MM.1S (cell line): ENCODE measurements around the gene MYO16.
A peak's percentile ranks its signal among the peaks of the same experiment; 100 is the strongest.

Experiments
- DNase-seq: peaks from one replicate; pipeline ENCODE4 v3.0.0-alpha.2; 2015
- H2AFZ ChIP-seq: fragments of 300-600 bp; sonication (generic); 2 replicates; pipeline ENCODE4 v1.6.0; 2016; ENCODE audit warnings: antibody characterized with exemption, low read length
- H3F3A ChIP-seq: fragments of 300-600 bp; sonication (generic); 2 replicates; pipeline ENCODE4 v1.6.1; 2016; ENCODE audit warnings: mild to moderate bottlenecking, antibody characterized with exemption, low read length, moderate library complexity, mixed read lengths; ENCODE audit not compliant: insufficient read depth
- H3K27ac ChIP-seq: fragments of 300-600 bp; sonication (generic); 2 replicates; pipeline ENCODE4 v1.5.1; 2016; ENCODE audit warnings: mild to moderate bottlenecking, low read length
- H3K27me3 ChIP-seq: fragments of 300-600 bp; sonication (generic); replicated peaks from 2 replicates; pipeline ENCODE4 v1.6.0; 2016; ENCODE audit warnings: low read length; ENCODE audit not compliant: insufficient read depth
- H3K36me3 ChIP-seq: fragments of 300-600 bp; sonication (generic); replicated peaks from 2 replicates; pipeline ENCODE4 v1.6.1; 2016; ENCODE audit warnings: mild to moderate bottlenecking, low read length, mixed read lengths; ENCODE audit not compliant: insufficient read depth
- H3K4me1 ChIP-seq: fragments of 300-600 bp; sonication (generic); 2 replicates; pipeline ENCODE4 v1.6.1; 2016; ENCODE audit warnings: low read length, mixed read lengths
- H3K4me2 ChIP-seq: fragments of 300-600 bp; sonication (generic); 2 replicates; pipeline ENCODE4 v1.6.0; 2016; ENCODE audit warnings: low read depth, low read length
- H3K4me3 ChIP-seq: fragments of 300-600 bp; sonication (generic); 2 replicates; pipeline ENCODE4 v1.5.1; 2016; ENCODE audit warnings: low read length, mixed read lengths
- H3K79me2 ChIP-seq: fragments of 300-600 bp; sonication (generic); 2 replicates; pipeline ENCODE4 v1.6.1; 2016; ENCODE audit warnings: mixed run types, low read length, mixed read lengths
- H3K9ac ChIP-seq: fragments of 300-600 bp; sonication (generic); 2 replicates; pipeline ENCODE4 v1.6.1; 2016; ENCODE audit warnings: low read length, mixed read lengths
- H3K9me2 ChIP-seq: fragments of 300-600 bp; sonication (generic); replicated peaks from 2 replicates; pipeline ENCODE4 v1.6.1; 2016; ENCODE audit warnings: mild to moderate bottlenecking, low read length, mixed read lengths; ENCODE audit not compliant: insufficient read depth
- H3K9me3 ChIP-seq: fragments of 300-600 bp; sonication (generic); replicated peaks from 2 replicates; pipeline ENCODE4 v1.6.1; 2016; ENCODE audit warnings: mild to moderate bottlenecking, low read length, mixed read lengths; ENCODE audit not compliant: insufficient read depth
- H4K20me1 ChIP-seq: fragments of 300-600 bp; sonication (generic); 2 replicates; pipeline ENCODE4 v1.6.1; 2016; ENCODE audit warnings: mild to moderate bottlenecking, low read length, moderate library complexity, mixed read lengths; ENCODE audit not compliant: insufficient read depth
- EZH2 ChIP-seq: fragments of 300-600 bp; sonication (generic); optimal IDR thresholded peaks from 2 replicates; pipeline ENCODE3; 2017; ENCODE audit warnings: low read depth, mild to moderate bottlenecking, antibody characterized with exemption, low read length, mixed read lengths
- EZH2phosphoT487 ChIP-seq: fragments of 300-600 bp; sonication (generic); IDR thresholded peaks from 2 replicates; pipeline ENCODE4 v1.6.1; 2018; ENCODE audit warnings: antibody characterized with exemption, low read length
- TF ChIP-seq, protein P1 (sequence below): fragments of 300-600 bp; sonication (generic); IDR thresholded peaks from 2 replicates; pipeline ENCODE4 v1.5.1; 2016; ENCODE audit warnings: antibody characterized with exemption, low read length, mixed read lengths

MYO16 gene

DNA sequence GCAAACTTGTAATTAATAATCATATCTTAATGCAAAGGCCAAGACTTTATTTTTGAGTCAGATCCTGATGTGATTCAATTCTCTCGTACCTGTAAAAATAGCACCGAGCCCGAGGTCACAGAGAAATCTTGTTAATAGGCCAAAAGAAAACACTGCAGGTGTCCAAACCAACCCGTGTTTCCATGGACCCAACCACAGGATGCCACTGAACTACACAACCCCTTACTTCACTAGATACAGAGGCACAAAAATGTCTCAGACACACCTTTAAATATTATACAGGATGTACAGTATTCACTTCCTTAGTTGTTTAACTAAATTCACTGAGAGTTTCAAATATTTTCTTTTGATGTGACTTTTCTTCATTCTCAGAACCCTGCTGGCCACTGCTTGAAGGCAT, 530.9 kb downstream of the MYO16 start:
- no peaks in the 10 kb centered on the region for H4K20me1 ChIP-seq
- H3F3A ChIP-seq = peaks cover 18% of the 10 kb centered on the region
- H3K4me2 ChIP-seq = no peak overlapping the region
- no peaks in the 10 kb centered on the region for H3K9me2 ChIP-seq
- TF ChIP-seq, protein P1, sequence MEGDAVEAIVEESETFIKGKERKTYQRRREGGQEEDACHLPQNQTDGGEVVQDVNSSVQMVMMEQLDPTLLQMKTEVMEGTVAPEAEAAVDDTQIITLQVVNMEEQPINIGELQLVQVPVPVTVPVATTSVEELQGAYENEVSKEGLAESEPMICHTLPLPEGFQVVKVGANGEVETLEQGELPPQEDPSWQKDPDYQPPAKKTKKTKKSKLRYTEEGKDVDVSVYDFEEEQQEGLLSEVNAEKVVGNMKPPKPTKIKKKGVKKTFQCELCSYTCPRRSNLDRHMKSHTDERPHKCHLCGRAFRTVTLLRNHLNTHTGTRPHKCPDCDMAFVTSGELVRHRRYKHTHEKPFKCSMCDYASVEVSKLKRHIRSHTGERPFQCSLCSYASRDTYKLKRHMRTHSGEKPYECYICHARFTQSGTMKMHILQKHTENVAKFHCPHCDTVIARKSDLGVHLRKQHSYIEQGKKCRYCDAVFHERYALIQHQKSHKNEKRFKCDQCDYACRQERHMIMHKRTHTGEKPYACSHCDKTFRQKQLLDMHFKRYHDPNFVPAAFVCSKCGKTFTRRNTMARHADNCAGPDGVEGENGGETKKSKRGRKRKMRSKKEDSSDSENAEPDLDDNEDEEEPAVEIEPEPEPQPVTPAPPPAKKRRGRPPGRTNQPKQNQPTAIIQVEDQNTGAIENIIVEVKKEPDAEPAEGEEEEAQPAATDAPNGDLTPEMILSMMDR = no peak
- TF ChIP-seq EZH2 (no peak), EZH2phosphoT487 (no peak)
- H3K9me3 ChIP-seq = no peaks in the 10 kb centered on the region
- peaks cover 29% of the 10 kb centered on the region for H3K4me1 ChIP-seq
- no peak overlapping the region for H3K4me3 ChIP-seq
- H3K27ac ChIP-seq = no peak overlapping the region
- DNase-seq = no peak
- H3K27me3 ChIP-seq = peaks cover 26% of the 10 kb centered on the region; the same call in 1 of the 2 replicates
- H2AFZ ChIP-seq = no peak overlapping the region
- H3K36me3 ChIP-seq = no peaks in the 10 kb centered on the region
- H3K9ac ChIP-seq = no peak overlapping the region
- no peaks in the 10 kb centered on the region for H3K79me2 ChIP-seq

DNA sequence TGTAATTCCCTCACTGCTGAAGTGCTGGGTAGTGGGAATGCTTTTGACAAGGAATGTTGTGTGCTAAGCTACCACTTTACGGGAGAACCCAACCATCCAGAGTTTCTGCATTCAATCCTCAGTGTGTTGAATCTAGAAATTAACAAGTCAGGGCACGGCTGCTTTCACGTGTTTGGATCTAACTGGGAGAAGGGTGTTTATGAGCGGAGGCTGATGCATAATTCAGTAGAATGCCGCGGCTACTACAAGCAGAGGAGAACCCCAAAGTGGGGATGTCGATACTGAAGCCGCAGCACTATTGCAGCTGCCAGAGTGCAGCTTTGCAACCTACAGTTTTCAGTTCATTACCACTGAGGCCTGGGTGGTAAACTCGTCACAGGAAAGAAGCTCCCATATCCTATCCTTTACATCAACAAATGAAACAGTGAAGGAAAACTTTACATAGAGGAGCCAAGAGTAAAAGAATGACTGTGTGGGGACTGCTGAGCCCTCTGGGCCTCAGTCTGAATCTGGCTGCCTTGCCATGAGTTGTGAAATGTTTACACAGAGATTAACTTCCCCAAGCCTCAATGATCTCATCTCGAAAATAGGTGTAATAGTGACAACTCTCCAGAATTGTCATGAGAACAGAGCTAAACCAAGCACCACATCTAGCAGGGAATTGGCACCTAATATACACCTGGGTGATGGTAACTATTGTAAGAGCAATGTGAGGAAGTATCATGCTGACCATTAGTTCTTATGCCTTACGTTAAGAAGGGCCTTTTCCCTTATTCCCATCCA, 531.7 kb downstream of the MYO16 start:
- no peaks in the 10 kb centered on the region for H3K9me2 ChIP-seq

DNA sequence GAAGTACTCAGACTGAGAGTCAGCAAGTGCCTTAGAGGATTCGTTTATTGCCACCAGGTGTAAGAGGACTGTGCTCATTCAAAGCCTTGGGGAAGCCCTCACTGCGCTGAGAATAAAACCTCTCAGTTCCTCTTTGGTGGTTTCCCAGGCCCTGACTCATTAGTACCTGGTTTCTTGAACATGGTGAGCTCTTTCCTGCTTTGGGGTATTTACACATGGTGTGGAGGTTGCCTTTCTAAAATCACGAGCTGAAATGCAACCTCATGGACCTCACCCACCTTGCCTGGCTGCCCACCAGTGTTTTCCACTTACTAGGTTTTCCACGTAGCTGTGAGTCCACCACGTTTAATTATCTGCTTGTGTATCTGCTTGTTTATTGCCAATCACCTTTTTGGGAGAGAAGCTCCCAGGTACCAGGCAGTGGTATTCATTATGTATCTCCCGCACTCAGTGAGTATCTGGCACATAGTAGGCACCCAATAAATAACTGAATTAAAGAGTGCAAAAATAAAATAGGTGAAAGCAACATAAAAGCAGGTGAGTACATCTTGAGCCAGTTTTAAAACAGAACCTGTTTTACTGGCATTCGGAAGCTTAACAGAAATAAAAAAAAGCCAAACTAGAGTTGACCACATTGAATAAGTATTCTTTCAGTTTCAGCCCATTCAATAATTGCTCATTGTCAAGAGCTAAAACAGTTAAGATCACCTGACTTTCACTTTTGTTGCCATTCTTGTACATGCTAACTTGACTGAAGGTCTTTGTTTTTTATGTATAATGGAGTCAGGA, 533.0 kb downstream of the MYO16 start:
- Histone ChIP-seq H3K4me2 (peak overlapping the region; percentile 75), H3K9ac (peak overlapping the region; percentile 59), H4K20me1 (no peaks in the 10 kb centered on the region), H3K27me3 (peaks cover 30% of the 10 kb centered on the region; the same call in 1 of the 2 replicates), H3K79me2 (no peaks in the 10 kb centered on the region), H3K9me2 (no peaks in the 10 kb centered on the region), H3K4me1 (peaks cover 36% of the 10 kb centered on the region), H3K27ac (peak overlapping the region; percentile 89), H3K9me3 (no peaks in the 10 kb centered on the region), H3K4me3 (peak overlapping the region; percentile 42), H2AFZ (no peak overlapping the region), H3F3A (peaks cover 18% of the 10 kb centered on the region), H3K36me3 (no peaks in the 10 kb centered on the region)
- TF ChIP-seq, protein P1 = no peak
- TF ChIP-seq EZH2phosphoT487 (peak; percentile 94), EZH2 (no peak)
- peak; percentile 93 for DNase-seq

More for the DNA sequence above, 531.7 kb downstream of the MYO16 start:
- H3K27me3 ChIP-seq = peaks cover 30% of the 10 kb centered on the region; the same call in 1 of the 2 replicates
- H3K27ac ChIP-seq = no peak overlapping the region
- no peaks in the 10 kb centered on the region for H4K20me1 ChIP-seq
- DNase-seq = no peak
- TF ChIP-seq, protein P1 = no peak
- TF ChIP-seq EZH2phosphoT487 (no peak), EZH2 (no peak)
- H3K9ac ChIP-seq = no peak overlapping the region
- no peaks in the 10 kb centered on the region for H3K9me3 ChIP-seq
- H3K4me2 ChIP-seq = no peak overlapping the region
- peaks cover 29% of the 10 kb centered on the region for H3K4me1 ChIP-seq
- H3K36me3 ChIP-seq = no peaks in the 10 kb centered on the region
- no peak overlapping the region for H3K4me3 ChIP-seq
- peaks cover 18% of the 10 kb centered on the region for H3F3A ChIP-seq
- no peak overlapping the region for H2AFZ ChIP-seq
- no peaks in the 10 kb centered on the region for H3K79me2 ChIP-seq
